ENCODE results near the gene CLDN11.

Gene CLDN11

GRCh38 chr3:170417090-170417489, 1.6 kb upstream of the CLDN11 start:
- H3K27me3 ChIP-seq (ENCODE audit: control insufficient read depth, insufficient read depth, low read length): peaks cover 27% of the 10 kb centered on the region
- H3K36me3 ChIP-seq (ENCODE audit: control insufficient read depth, insufficient read depth, low read length): no peaks in the 10 kb centered on the region
- no peaks in the 10 kb centered on the region for H3K9me3 ChIP-seq (ENCODE audit: control insufficient read depth, low read length)
- H3K9ac ChIP-seq (ENCODE audit: low read length): no peak overlapping the region
- peaks cover 10% of the 10 kb centered on the region for H3K4me1 ChIP-seq (ENCODE audit: control insufficient read depth, insufficient read depth, low read length)
- no peak overlapping the region for H3K4me3 ChIP-seq (ENCODE audit: low read length)

DNA sequence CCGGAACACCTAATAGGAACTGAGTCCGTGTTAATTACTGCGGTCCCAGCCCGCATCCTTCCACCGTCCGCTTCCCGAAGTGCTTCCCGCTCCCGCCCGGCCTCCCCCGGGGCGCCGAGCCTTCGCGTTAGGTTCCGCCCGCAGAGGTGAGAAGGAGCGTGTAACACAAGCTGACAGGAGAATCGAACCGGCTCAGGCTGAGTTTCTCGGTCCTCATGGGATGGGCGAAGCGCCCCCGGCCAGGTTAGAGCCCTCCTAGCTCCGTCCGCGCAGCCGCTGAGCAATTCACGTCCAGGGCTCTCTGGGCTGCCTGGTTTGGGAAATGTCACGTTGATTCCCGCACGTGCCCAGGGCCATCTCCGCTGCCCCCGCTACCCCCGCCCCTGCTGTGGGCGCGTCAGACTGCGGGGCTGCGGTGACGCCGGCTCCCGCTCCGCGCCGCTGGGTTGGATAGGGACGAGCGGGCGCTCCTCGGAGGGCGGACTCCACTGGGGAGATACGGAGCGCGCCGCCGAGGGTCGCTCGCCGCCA, 954 bp downstream of the CLDN11 start:
- H3K36me3 ChIP-seq (ENCODE audit: control insufficient read depth, insufficient read depth, low read length): no peaks in the 10 kb centered on the region
- peaks cover 27% of the 10 kb centered on the region for H3K27me3 ChIP-seq (ENCODE audit: control insufficient read depth, insufficient read depth, low read length)
- no peaks in the 10 kb centered on the region for H3K9me3 ChIP-seq (ENCODE audit: control insufficient read depth, low read length)
- H3K9ac ChIP-seq (ENCODE audit: low read length): no peak overlapping the region
- H3K4me3 ChIP-seq (ENCODE audit: low read length): no peak overlapping the region
- H3K4me1 ChIP-seq (ENCODE audit: control insufficient read depth, insufficient read depth, low read length): peaks cover 10% of the 10 kb centered on the region

- H3K9ac ChIP-seq (ENCODE audit: low read length): no peak overlapping the region
- peaks cover 10% of the 10 kb centered on the region for H3K4me1 ChIP-seq (ENCODE audit: control insufficient read depth, insufficient read depth, low read length)
- H3K36me3 ChIP-seq (ENCODE audit: control insufficient read depth, insufficient read depth, low read length): no peaks in the 10 kb centered on the region
- no peaks in the 10 kb centered on the region for H3K9me3 ChIP-seq (ENCODE audit: control insufficient read depth, low read length)
- H3K4me3 ChIP-seq (ENCODE audit: low read length): no peak overlapping the region
- peaks cover 27% of the 10 kb centered on the region for H3K27me3 ChIP-seq (ENCODE audit: control insufficient read depth, insufficient read depth, low read length)
Observed at GRCh38 chr3:170420307-170420821, 1.7 kb downstream of the CLDN11 start.

DNA sequence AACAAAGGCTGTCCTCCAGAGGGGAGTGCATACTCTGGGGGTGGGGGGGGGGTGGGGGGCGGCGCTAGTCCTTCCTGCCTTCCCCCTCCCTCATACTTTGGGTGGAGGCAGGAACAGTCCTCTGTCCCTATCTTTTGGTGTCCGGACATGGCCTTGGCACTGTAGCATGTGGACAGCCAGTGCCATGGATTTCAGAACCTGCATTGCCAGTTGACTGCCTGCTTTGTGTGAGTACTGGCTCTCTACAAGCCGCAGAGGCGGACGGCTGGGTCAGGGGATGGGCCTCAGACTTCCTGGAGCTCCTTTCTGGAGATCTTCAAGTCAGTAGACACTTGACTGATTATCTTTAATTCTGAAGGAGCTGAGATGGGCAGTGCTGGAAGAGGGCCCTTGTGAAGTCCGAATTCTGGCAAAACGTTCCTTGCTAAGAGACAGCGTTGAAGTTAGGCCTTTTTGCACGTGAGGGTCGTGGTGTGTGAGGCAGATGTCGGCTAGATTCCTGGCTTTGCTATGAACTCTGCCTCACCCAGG, 2.5 kb downstream of the CLDN11 start:
- Histone ChIP-seq H3K4me3 (ENCODE audit: low read length) (no peak overlapping the region), H3K36me3 (ENCODE audit: control insufficient read depth, insufficient read depth, low read length) (no peaks in the 10 kb centered on the region), H3K9me3 (ENCODE audit: control insufficient read depth, low read length) (no peaks in the 10 kb centered on the region), H3K9ac (ENCODE audit: low read length) (no peak overlapping the region), H3K27me3 (ENCODE audit: control insufficient read depth, insufficient read depth, low read length) (peaks cover 27% of the 10 kb centered on the region), H3K4me1 (ENCODE audit: control insufficient read depth, insufficient read depth, low read length) (peaks cover 10% of the 10 kb centered on the region)

GRCh38 chr3:170421758-170422157, 3.1 kb downstream of the CLDN11 start:
- Histone ChIP-seq H3K9ac (ENCODE audit: low read length) (no peak overlapping the region), H3K36me3 (ENCODE audit: control insufficient read depth, insufficient read depth, low read length) (no peaks in the 10 kb centered on the region), H3K9me3 (ENCODE audit: control insufficient read depth, low read length) (no peaks in the 10 kb centered on the region), H3K4me3 (ENCODE audit: low read length) (no peak overlapping the region), H3K27me3 (ENCODE audit: control insufficient read depth, insufficient read depth, low read length) (peaks cover 27% of the 10 kb centered on the region), H3K4me1 (ENCODE audit: control insufficient read depth, insufficient read depth, low read length) (peaks cover 10% of the 10 kb centered on the region)

DNA sequence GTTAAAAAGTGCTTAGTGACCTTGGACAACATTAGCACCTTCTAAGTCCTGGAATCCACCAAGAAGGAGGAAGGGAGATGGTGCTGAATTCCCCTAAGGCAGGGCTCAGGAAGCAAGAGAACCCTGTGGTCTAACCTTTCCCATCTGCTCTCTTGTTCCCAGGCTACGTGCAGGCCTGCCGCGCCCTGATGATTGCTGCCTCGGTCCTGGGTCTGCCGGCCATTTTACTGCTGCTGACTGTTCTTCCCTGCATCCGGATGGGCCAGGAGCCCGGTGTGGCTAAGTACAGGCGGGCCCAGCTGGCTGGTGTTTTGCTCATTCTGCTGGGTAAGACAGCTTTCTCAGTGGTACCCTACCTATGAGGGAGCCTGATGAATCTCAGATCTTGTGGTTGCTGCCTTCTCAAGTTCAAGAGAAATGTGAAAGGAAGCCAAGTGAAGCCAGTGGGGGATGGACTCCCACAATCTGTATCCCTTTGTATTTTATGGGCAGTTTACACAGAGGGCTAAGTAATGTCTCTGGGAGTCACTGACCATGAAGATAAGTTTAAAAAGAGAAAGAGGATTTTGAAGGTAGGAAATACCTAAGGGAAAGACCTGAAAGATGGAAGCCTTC, 4.4 kb downstream of the CLDN11 start:
- peaks cover 10% of the 10 kb centered on the region for H3K4me1 ChIP-seq (ENCODE audit: control insufficient read depth, insufficient read depth, low read length)
- no peak overlapping the region for H3K9ac ChIP-seq (ENCODE audit: low read length)
- no peak overlapping the region for H3K4me3 ChIP-seq (ENCODE audit: low read length)
- H3K36me3 ChIP-seq (ENCODE audit: control insufficient read depth, insufficient read depth, low read length): no peaks in the 10 kb centered on the region
- no peaks in the 10 kb centered on the region for H3K9me3 ChIP-seq (ENCODE audit: control insufficient read depth, low read length)
- H3K27me3 ChIP-seq (ENCODE audit: control insufficient read depth, insufficient read depth, low read length): peaks cover 27% of the 10 kb centered on the region

DNA sequence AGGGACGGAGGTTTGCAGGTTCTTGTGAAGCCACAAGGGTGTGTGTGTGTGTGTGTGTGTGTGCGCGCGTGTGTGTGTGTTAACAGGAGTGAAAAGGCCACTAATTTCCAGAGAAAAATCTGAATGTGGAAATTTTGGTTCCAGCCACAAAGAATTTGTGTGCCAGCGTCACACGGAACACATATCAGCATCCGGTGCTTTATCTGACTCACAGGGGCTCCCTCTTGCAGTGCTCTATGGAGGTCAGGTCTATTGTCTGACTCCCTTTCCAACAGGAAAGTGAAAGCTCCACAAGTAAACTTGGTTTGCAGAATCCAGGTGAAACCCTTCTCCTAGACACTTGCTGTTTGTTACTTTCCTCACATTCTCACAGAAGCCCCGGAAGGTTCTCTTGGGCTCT, 6.2 kb downstream of the CLDN11 start:
- no peak overlapping the region for H3K4me3 ChIP-seq (ENCODE audit: low read length)
- no peak overlapping the region for H3K9ac ChIP-seq (ENCODE audit: low read length)

GRCh38 chr3:170425491-170426239, 7.0 kb downstream of the CLDN11 start:
- no peaks in the 10 kb centered on the region for H3K4me1 ChIP-seq (ENCODE audit: control insufficient read depth, insufficient read depth, low read length)
- H3K4me3 ChIP-seq (ENCODE audit: low read length): no peak overlapping the region
- no peaks in the 10 kb centered on the region for H3K36me3 ChIP-seq (ENCODE audit: control insufficient read depth, insufficient read depth, low read length)
- no peak overlapping the region for H3K9ac ChIP-seq (ENCODE audit: low read length)
- no peaks in the 10 kb centered on the region for H3K9me3 ChIP-seq (ENCODE audit: control insufficient read depth, low read length)
- H3K27me3 ChIP-seq (ENCODE audit: control insufficient read depth, insufficient read depth, low read length): peaks cover 1% of the 10 kb centered on the region

More for the DNA sequence above, 6.2 kb downstream of the CLDN11 start:
- Histone ChIP-seq H3K9me3 (ENCODE audit: control insufficient read depth, low read length) (no peaks in the 10 kb centered on the region), H3K27me3 (ENCODE audit: control insufficient read depth, insufficient read depth, low read length) (peaks cover 9% of the 10 kb centered on the region), H3K4me1 (ENCODE audit: control insufficient read depth, insufficient read depth, low read length) (no peaks in the 10 kb centered on the region), H3K36me3 (ENCODE audit: control insufficient read depth, insufficient read depth, low read length) (no peaks in the 10 kb centered on the region)

GRCh38 chr3:170426240-170426797, 7.7 kb downstream of the CLDN11 start:
- Histone ChIP-seq H3K9ac (ENCODE audit: low read length) (no peak overlapping the region), H3K4me3 (ENCODE audit: low read length) (no peak overlapping the region), H3K27me3 (ENCODE audit: control insufficient read depth, insufficient read depth, low read length) (no peaks in the 10 kb centered on the region), H3K9me3 (ENCODE audit: control insufficient read depth, low read length) (no peaks in the 10 kb centered on the region), H3K4me1 (ENCODE audit: control insufficient read depth, insufficient read depth, low read length) (no peaks in the 10 kb centered on the region), H3K36me3 (ENCODE audit: control insufficient read depth, insufficient read depth, low read length) (no peaks in the 10 kb centered on the region)

- H3K9me3 ChIP-seq (ENCODE audit: control insufficient read depth, low read length): no peaks in the 10 kb centered on the region
- H3K36me3 ChIP-seq (ENCODE audit: control insufficient read depth, insufficient read depth, low read length): no peaks in the 10 kb centered on the region
- H3K4me1 ChIP-seq (ENCODE audit: control insufficient read depth, insufficient read depth, low read length): no peaks in the 10 kb centered on the region
- H3K9ac ChIP-seq (ENCODE audit: low read length): no peak overlapping the region
- no peaks in the 10 kb centered on the region for H3K27me3 ChIP-seq (ENCODE audit: control insufficient read depth, insufficient read depth, low read length)
- H3K4me3 ChIP-seq (ENCODE audit: low read length): no peak overlapping the region
Observed at GRCh38 chr3:170428095-170428494, 9.4 kb downstream of the CLDN11 start.

DNA sequence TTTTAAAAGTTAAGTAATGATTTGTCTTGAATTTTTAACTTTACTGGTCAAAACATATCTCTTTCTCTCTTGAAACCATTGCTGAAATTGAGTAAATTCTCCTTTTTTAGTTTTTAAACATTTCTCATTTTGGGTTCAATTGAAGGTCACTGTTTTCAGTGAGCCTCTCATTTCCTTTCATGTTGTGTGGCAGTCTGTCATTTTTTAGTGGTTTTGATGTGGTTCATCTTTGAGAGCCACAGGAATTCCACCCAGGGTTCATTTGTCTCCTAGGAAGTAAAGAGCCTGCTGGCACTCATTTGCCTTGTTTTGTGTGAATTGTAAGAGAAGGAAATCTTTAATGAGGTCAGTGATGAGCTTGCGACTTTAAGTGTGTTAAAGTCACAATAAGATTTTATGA, 10.4 kb downstream of the CLDN11 start:
- no peaks in the 10 kb centered on the region for H3K9me3 ChIP-seq (ENCODE audit: control insufficient read depth, low read length)
- no peaks in the 10 kb centered on the region for H3K27me3 ChIP-seq (ENCODE audit: control insufficient read depth, insufficient read depth, low read length)
- H3K9ac ChIP-seq (ENCODE audit: low read length): no peak overlapping the region
- H3K4me1 ChIP-seq (ENCODE audit: control insufficient read depth, insufficient read depth, low read length): no peaks in the 10 kb centered on the region
- H3K36me3 ChIP-seq (ENCODE audit: control insufficient read depth, insufficient read depth, low read length): no peaks in the 10 kb centered on the region
- H3K4me3 ChIP-seq (ENCODE audit: low read length): no peak overlapping the region

- Histone ChIP-seq H3K9ac (ENCODE audit: low read length) (no peak overlapping the region), H3K36me3 (ENCODE audit: control insufficient read depth, insufficient read depth, low read length) (no peaks in the 10 kb centered on the region), H3K4me3 (ENCODE audit: low read length) (no peak overlapping the region), H3K9me3 (ENCODE audit: control insufficient read depth, low read length) (no peaks in the 10 kb centered on the region), H3K4me1 (ENCODE audit: control insufficient read depth, insufficient read depth, low read length) (no peaks in the 10 kb centered on the region), H3K27me3 (ENCODE audit: control insufficient read depth, insufficient read depth, low read length) (no peaks in the 10 kb centered on the region)
Observed at GRCh38 chr3:170431054-170431453, 12.4 kb downstream of the CLDN11 start.
